H9 (cell line): Measurements from ENCODE around the gene ZNF263. TPM values are rescaled to one million over a fixed set of nuclear protein-coding genes. Genes with fewer than 3 reads are reported as not detected.

Experiments used
- DNase-seq: peaks from one replicate; pipeline ENCODE4 v3.0.0-alpha.2; 2017
- H2AFZ ChIP-seq: one replicate; pipeline ENCODE4 v1.6.1; 2013; ENCODE audit warnings: mild to moderate bottlenecking, low read length, control low read depth, moderate library complexity
- H2AK5ac ChIP-seq: 2 replicates; pipeline ENCODE4 v1.6.1; 2013; ENCODE audit warnings: low read length, control low read depth, mixed read lengths; ENCODE audit not compliant: insufficient read length
- H2BK120ac ChIP-seq: one replicate; pipeline ENCODE4 v1.6.1; 2013; ENCODE audit warnings: low read depth, mild to moderate bottlenecking, low read length, control low read depth, inconsistent platforms; ENCODE audit not compliant: poor library complexity, severe bottlenecking
- H2BK12ac ChIP-seq: 2 replicates; pipeline ENCODE4 v1.6.1; 2013; ENCODE audit warnings: low read length, control low read depth, mixed read lengths, low read depth; ENCODE audit not compliant: insufficient read length
- H2BK15ac ChIP-seq: 2 replicates; pipeline ENCODE4 v1.6.1; 2013; ENCODE audit warnings: low read depth, low read length, control low read depth
- H2BK20ac ChIP-seq: one replicate; pipeline ENCODE4 v1.6.1; 2013; ENCODE audit warnings: low read depth, mild to moderate bottlenecking, low read length, control low read depth, inconsistent platforms; ENCODE audit not compliant: poor library complexity, severe bottlenecking
- H2BK5ac ChIP-seq: 2 replicates; pipeline ENCODE4 v1.6.1; 2013; ENCODE audit warnings: low read length, control low read depth, mixed read lengths; ENCODE audit not compliant: insufficient read length
- H3K14ac ChIP-seq: 2 replicates; pipeline ENCODE4 v1.6.1; 2013; ENCODE audit warnings: low read length, control low read depth; ENCODE audit not compliant: insufficient read depth
- H3K18ac ChIP-seq: 2 replicates; pipeline ENCODE4 v1.6.1; 2013; ENCODE audit warnings: low read depth, mild to moderate bottlenecking, mixed read lengths, low read length, control low read depth; ENCODE audit not compliant: insufficient read length
- H3K23ac ChIP-seq: 2 replicates; pipeline ENCODE4 v1.6.1; 2013; ENCODE audit warnings: low read length, control low read depth, mixed read lengths, low read depth; ENCODE audit not compliant: insufficient read length
- H3K23me2 ChIP-seq: 2 replicates; pipeline ENCODE4 v1.6.1; 2013; ENCODE audit warnings: low read depth, mild to moderate bottlenecking, mixed read lengths, low read length, control low read depth; ENCODE audit not compliant: insufficient read length, poor library complexity, severe bottlenecking
- H3K27ac ChIP-seq: 2 replicates; pipeline ENCODE4 v1.5.1; 2013; ENCODE audit warnings: low read length, control low read depth, mixed read lengths, low read depth; ENCODE audit not compliant: insufficient read length
- H3K27me3 ChIP-seq: 2 replicates; pipeline ENCODE4 v1.6.1; 2013; ENCODE audit warnings: low read length, control low read depth, inconsistent platforms; ENCODE audit not compliant: insufficient read depth
- H3K4ac ChIP-seq: 2 replicates; pipeline ENCODE4 v1.6.1; 2013; ENCODE audit warnings: low read depth, mild to moderate bottlenecking, control low read depth, inconsistent platforms, low read length, moderate library complexity
- H3K4me1 ChIP-seq: 2 replicates; pipeline ENCODE4 v1.6.1; 2013; ENCODE audit warnings: low read length, control low read depth, inconsistent platforms; ENCODE audit not compliant: insufficient read depth
- H3K4me2 ChIP-seq: 2 replicates; pipeline ENCODE4 v1.6.1; 2013; ENCODE audit warnings: low read length, control low read depth, mixed read lengths; ENCODE audit not compliant: insufficient read length, insufficient read depth
- H3K56ac ChIP-seq: 2 replicates; pipeline ENCODE4 v1.6.1; 2013; ENCODE audit warnings: low read depth, mild to moderate bottlenecking, mixed read lengths, low read length, control low read depth; ENCODE audit not compliant: insufficient read length
- H3K79me1 ChIP-seq: 2 replicates; pipeline ENCODE4 v1.6.1; 2013; ENCODE audit warnings: low read depth, mild to moderate bottlenecking, moderate library complexity, low read length, control low read depth, inconsistent platforms; ENCODE audit not compliant: insufficient read depth, poor library complexity, severe bottlenecking
- H3K79me2 ChIP-seq: 2 replicates; pipeline ENCODE4 v1.6.1; 2013; ENCODE audit warnings: low read length, control low read depth, inconsistent platforms; ENCODE audit not compliant: insufficient read depth
- H3K9ac ChIP-seq: 2 replicates; pipeline ENCODE4 v1.6.1; 2013; ENCODE audit warnings: low read length, control low read depth, mixed read lengths; ENCODE audit not compliant: insufficient read length; ENCODE audit errors: extremely low read depth
- H3K9me3 ChIP-seq: one replicate; pipeline ENCODE4 v1.6.1; 2013; ENCODE audit warnings: low read depth, low read length, inconsistent platforms; ENCODE audit not compliant: control insufficient read depth
- H3T11ph ChIP-seq: one replicate; pipeline ENCODE4 v1.6.1; 2013; ENCODE audit warnings: mild to moderate bottlenecking, low read length, control low read depth, inconsistent platforms
- H4K20me1 ChIP-seq: one replicate; pipeline ENCODE4 v1.6.1; 2013; ENCODE audit not compliant: control insufficient read depth, insufficient read length, insufficient read depth
- H4K5ac ChIP-seq: 2 replicates; pipeline ENCODE4 v1.6.1; 2013; ENCODE audit warnings: low read depth, mild to moderate bottlenecking, mixed read lengths, low read length, control low read depth; ENCODE audit not compliant: insufficient read length
- H4K8ac ChIP-seq: replicated peaks from 2 replicates; pipeline ENCODE4 v1.6.1; 2013; ENCODE audit warnings: low read length, control low read depth, mixed read lengths, low read depth; ENCODE audit not compliant: insufficient read length
- H4K91ac ChIP-seq: 2 replicates; pipeline ENCODE4 v1.6.1; 2013; ENCODE audit warnings: low read depth, mild to moderate bottlenecking, moderate library complexity, mixed read lengths, low read length, control low read depth; ENCODE audit not compliant: insufficient read length
- H3K27ac Mint-ChIP-seq, 3 experiments: 2 replicates in 2 of 3; 3 replicates in 1 of 3; pipeline ENCODE4 v1.8.0; 2020 to 2021; ENCODE audit warnings: mixed read lengths in 3 of 3, mild to moderate bottlenecking in 1 of 3, moderate library complexity in 1 of 3
- H3K27me3 Mint-ChIP-seq: 2 replicates; pipeline ENCODE4 v1.8.0; 2021; ENCODE audit warnings: low read depth, mild to moderate bottlenecking, moderate library complexity, mixed read lengths
- H3K36me3 Mint-ChIP-seq, 3 experiments: 2 replicates in 2 of 3; 3 replicates in 1 of 3; pipeline ENCODE4 v1.8.0; 2020 to 2021; ENCODE audit warnings: low read depth in 3 of 3, mixed read lengths in 3 of 3; ENCODE audit not compliant: insufficient read depth in 1 of 3
- H3K4me1 Mint-ChIP-seq, 2 experiments: 2 replicates each; pipeline ENCODE4 v1.8.0; 2020; ENCODE audit warnings: mixed read lengths in 2 of 2
- H3K4me3 Mint-ChIP-seq, 2 experiments: 2 replicates in 1 of 2; 3 replicates in 1 of 2; pipeline ENCODE4 v1.8.0; 2020 to 2021; ENCODE audit warnings: mild to moderate bottlenecking in 2 of 2, mixed read lengths in 2 of 2, moderate library complexity in 1 of 2
- H3K9me3 Mint-ChIP-seq, 2 experiments: 2 replicates in 1 of 2; 3 replicates in 1 of 2; pipeline ENCODE4 v1.8.0; 2020; ENCODE audit warnings: mild to moderate bottlenecking in 2 of 2, mixed read lengths in 2 of 2, moderate library complexity in 1 of 2
- WGBS: extraction: QIAGEN DNeasy Blood & Tissue Kit; methylation state at CpG from one replicate; pipeline ENCODE4 v1.1.7; 2013; ENCODE audit warnings: missing lambda C conversion rate, low lambda C conversion rate, mixed read lengths; ENCODE audit not compliant: insufficient read length; ENCODE audit errors: extremely low coverage; 5-methylcytosine and 5-hydroxymethylcytosine counted together
- total RNA-seq: library from RNA; stranded (reverse); gene quantifications from 2 replicates; pipeline ENCODE4 v1.2.1, GENCODE V29; 2021
- TF ChIP-seq, protein P1 (sequence below): fragments of 200-600 bp; sonication (generic); conservative IDR thresholded peaks from 3 replicates; pipeline ENCODE4 v1.8.0; 2021; ENCODE audit warnings: antibody characterized with exemption, mild to moderate bottlenecking

The ZNF263 gene
- total RNA-seq, 1 experiment from 2014 or later: 35.7 TPM

DNA sequence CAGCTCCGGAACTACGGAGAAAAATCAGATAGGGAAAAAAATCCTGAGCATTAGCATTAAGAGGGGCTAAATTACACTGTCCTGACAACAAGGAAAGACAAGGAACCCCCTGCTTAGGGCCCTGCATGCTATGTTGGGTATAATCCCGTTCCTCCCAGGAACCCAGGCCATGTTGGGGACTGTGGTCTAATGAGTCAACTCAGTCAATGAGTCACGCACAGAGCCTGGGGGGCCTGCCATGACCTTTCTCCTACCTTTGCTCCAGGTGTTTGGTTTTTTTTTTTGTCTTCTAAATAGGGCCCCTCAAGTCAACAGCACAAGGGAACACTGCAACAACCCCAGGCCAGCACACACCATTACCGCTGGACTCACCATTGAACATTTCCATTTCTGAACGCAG is 39.4 kb upstream of the ZNF263 start:
- no peak overlapping the region for H3K27ac ChIP-seq
- no peak overlapping the region for H3K56ac ChIP-seq
- H2BK12ac ChIP-seq: no peak overlapping the region
- WGBS: no CpG with 5 or more reads among the region's 6 CpGs
- no peaks in the 10 kb centered on the region for H3K4me1 ChIP-seq
- H3K79me2 ChIP-seq: no peaks in the 10 kb centered on the region
- no peak overlapping the region for H3K27ac Mint-ChIP-seq
- no peaks in the 10 kb centered on the region for H4K20me1 ChIP-seq
- H3K4me3 Mint-ChIP-seq: no peak overlapping the region
- H4K8ac ChIP-seq: no peak overlapping the region
- no peak overlapping the region for H4K91ac ChIP-seq
- peaks cover 26% of the 10 kb centered on the region for H3K27me3 Mint-ChIP-seq
- H3K23me2 ChIP-seq: no peaks in the 10 kb centered on the region
- DNase-seq: no peak
- H4K5ac ChIP-seq: no peak overlapping the region
- H3K23ac ChIP-seq: no peak overlapping the region
- H3K4me1 Mint-ChIP-seq: no peaks in the 10 kb centered on the region
- no peak overlapping the region for H3T11ph ChIP-seq
- no peak overlapping the region for H3K18ac ChIP-seq
- H2BK15ac ChIP-seq: no peak overlapping the region
- no peak overlapping the region for H2AK5ac ChIP-seq
- H2BK120ac ChIP-seq: no peak overlapping the region
- H3K14ac ChIP-seq: no peak overlapping the region
- H3K27me3 ChIP-seq: no peaks in the 10 kb centered on the region
- H3K36me3 Mint-ChIP-seq: peaks cover 0 to 7% (median 0%) of the 10 kb centered on the region in 3 experiments; a peak in 3 of 7 replicates
- TF ChIP-seq, protein P1, sequence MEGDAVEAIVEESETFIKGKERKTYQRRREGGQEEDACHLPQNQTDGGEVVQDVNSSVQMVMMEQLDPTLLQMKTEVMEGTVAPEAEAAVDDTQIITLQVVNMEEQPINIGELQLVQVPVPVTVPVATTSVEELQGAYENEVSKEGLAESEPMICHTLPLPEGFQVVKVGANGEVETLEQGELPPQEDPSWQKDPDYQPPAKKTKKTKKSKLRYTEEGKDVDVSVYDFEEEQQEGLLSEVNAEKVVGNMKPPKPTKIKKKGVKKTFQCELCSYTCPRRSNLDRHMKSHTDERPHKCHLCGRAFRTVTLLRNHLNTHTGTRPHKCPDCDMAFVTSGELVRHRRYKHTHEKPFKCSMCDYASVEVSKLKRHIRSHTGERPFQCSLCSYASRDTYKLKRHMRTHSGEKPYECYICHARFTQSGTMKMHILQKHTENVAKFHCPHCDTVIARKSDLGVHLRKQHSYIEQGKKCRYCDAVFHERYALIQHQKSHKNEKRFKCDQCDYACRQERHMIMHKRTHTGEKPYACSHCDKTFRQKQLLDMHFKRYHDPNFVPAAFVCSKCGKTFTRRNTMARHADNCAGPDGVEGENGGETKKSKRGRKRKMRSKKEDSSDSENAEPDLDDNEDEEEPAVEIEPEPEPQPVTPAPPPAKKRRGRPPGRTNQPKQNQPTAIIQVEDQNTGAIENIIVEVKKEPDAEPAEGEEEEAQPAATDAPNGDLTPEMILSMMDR: no peak
- H3K4me2 ChIP-seq: no peak overlapping the region
- H3K9ac ChIP-seq: no peak overlapping the region
- no peak overlapping the region for H3K4ac ChIP-seq
- H2AFZ ChIP-seq: no peak overlapping the region
- no peaks in the 10 kb centered on the region for H3K79me1 ChIP-seq
- H3K9me3 Mint-ChIP-seq: peaks cover 77 to 80% of the 10 kb centered on the region in 2 experiments
- no peak overlapping the region for H2BK20ac ChIP-seq
- H3K9me3 ChIP-seq: no peaks in the 10 kb centered on the region
- no peak overlapping the region for H2BK5ac ChIP-seq
